CD4-positive, alpha-beta T cell treated with Interleukin-10 for 1 hour (primary cell): ENCODE measurements around the gene ASXL1.
"Not testable (repeated sequence)": the region's sequence is repeated elsewhere in the genome, so short reads cannot be mapped to it uniquely, and the experiment has no call there.

Experiments used
- DNase-seq: peaks from one replicate; pipeline ENCODE4 v3.0.0-alpha.2; 2020

ASXL1 gene

GRCh38 chr20:32363492-32363891 lies 5.4 kb downstream of the ASXL1 start:
- no peak for DNase-seq

GRCh38 chr20:32364554-32365208 lies 6.5 kb downstream of the ASXL1 start:
- no peak for DNase-seq

- DNase-seq = no peak
Observed at GRCh38 chr20:32365564-32365963, 7.4 kb downstream of the ASXL1 start.

GRCh38 chr20:32366380-32366779 lies 8.2 kb downstream of the ASXL1 start:
- DNase-seq = no peak

- DNase-seq = no peak
Observed at GRCh38 chr20:32368323-32368722, 10.2 kb downstream of the ASXL1 start.

GRCh38 chr20:32368925-32369324 lies 10.8 kb downstream of the ASXL1 start:
- no peak for DNase-seq

GRCh38 chr20:32370897-32371296 lies 12.8 kb downstream of the ASXL1 start:
- no peak for DNase-seq

- no peak for DNase-seq
Observed at GRCh38 chr20:32378461-32378860, 20.3 kb downstream of the ASXL1 start.

GRCh38 chr20:32380037-32380436 lies 21.9 kb downstream of the ASXL1 start:
- not testable (repeated sequence) for DNase-seq

- no peak for DNase-seq
Observed at GRCh38 chr20:32380745-32381144, 22.6 kb downstream of the ASXL1 start.

- no peak for DNase-seq
Observed at GRCh38 chr20:32382102-32382950, 24.2 kb downstream of the ASXL1 start.

- DNase-seq = not testable (repeated sequence)
Observed at GRCh38 chr20:32383441-32383840, 25.3 kb downstream of the ASXL1 start.

GRCh38 chr20:32385541-32385940 lies 27.4 kb downstream of the ASXL1 start:
- DNase-seq = no peak

- no peak for DNase-seq
Observed at GRCh38 chr20:32386091-32386490, 28.0 kb downstream of the ASXL1 start.

- peak; percentile 70 for DNase-seq
Observed at GRCh38 chr20:32387252-32387651, 29.1 kb downstream of the ASXL1 start.

GRCh38 chr20:32391003-32391402 lies 32.9 kb downstream of the ASXL1 start:
- no peak for DNase-seq

GRCh38 chr20:32395066-32395465 lies 36.9 kb downstream of the ASXL1 start:
- no peak for DNase-seq

- DNase-seq = no peak
Observed at GRCh38 chr20:32396646-32397160, 38.6 kb downstream of the ASXL1 start.

GRCh38 chr20:32397567-32398084 lies 39.5 kb downstream of the ASXL1 start:
- no peak for DNase-seq

GRCh38 chr20:32400476-32400875 lies 42.3 kb downstream of the ASXL1 start:
- no peak for DNase-seq

GRCh38 chr20:32404017-32404416 lies 45.9 kb downstream of the ASXL1 start:
- no peak for DNase-seq

- DNase-seq = no peak
Observed at GRCh38 chr20:32406701-32407100, 48.6 kb downstream of the ASXL1 start.

- peak; percentile 68 for DNase-seq
Observed at GRCh38 chr20:32407131-32407750, 49.1 kb downstream of the ASXL1 start.
